ENCODE data around the gene EMILIN1. TPM values are rescaled to one million over a fixed set of nuclear protein-coding genes. Genes with fewer than 3 reads are reported as not detected.
A peak's percentile ranks its signal among the peaks of the same experiment; 100 is the strongest.

EMILIN1 gene
- total RNA-seq, 2 experiments from 2014 or later = 0.61 to 0.63 TPM

- POLR2A ChIA-PET = interaction anchor here (0.8 to 3.6 kb wide), 20 partner anchors 10 to 293 kb away, joined by 3 to 26 read pairs (median 4); partner anchors contain the start of genes EMILIN1, OST4 and TMEM214
- ATAC-seq = peak; percentile 73
- Mint-ChIP-seq H3K27ac (peak overlapping the region; percentile 99), H3K27me3 (peaks cover 6% of the 10 kb centered on the region), H3K4me1 (ENCODE audit: low read depth) (peaks cover 20% of the 10 kb centered on the region), H3K4me3 (peak overlapping the region; percentile 90), H3K9me3 (no peaks in the 10 kb centered on the region), H3K36me3 (ENCODE audit: low read depth) (peaks cover 8% of the 10 kb centered on the region)
- intact Hi-C loops (cut with micrococcal nuclease) = no loop called here
- DNase-seq = peak; percentile 96
- CTCF ChIA-PET = interaction anchor here (0.9 to 4.3 kb wide), 13 partner anchors 11 to 141 kb away, joined by 3 to 32 read pairs (median 6); partner anchors contain the start of genes KHK and OST4
- TF ChIP-seq, protein P1, sequence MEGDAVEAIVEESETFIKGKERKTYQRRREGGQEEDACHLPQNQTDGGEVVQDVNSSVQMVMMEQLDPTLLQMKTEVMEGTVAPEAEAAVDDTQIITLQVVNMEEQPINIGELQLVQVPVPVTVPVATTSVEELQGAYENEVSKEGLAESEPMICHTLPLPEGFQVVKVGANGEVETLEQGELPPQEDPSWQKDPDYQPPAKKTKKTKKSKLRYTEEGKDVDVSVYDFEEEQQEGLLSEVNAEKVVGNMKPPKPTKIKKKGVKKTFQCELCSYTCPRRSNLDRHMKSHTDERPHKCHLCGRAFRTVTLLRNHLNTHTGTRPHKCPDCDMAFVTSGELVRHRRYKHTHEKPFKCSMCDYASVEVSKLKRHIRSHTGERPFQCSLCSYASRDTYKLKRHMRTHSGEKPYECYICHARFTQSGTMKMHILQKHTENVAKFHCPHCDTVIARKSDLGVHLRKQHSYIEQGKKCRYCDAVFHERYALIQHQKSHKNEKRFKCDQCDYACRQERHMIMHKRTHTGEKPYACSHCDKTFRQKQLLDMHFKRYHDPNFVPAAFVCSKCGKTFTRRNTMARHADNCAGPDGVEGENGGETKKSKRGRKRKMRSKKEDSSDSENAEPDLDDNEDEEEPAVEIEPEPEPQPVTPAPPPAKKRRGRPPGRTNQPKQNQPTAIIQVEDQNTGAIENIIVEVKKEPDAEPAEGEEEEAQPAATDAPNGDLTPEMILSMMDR (IDR thresholded peaks at IDR 0.05) = peak; percentile 51
These were observed 28.0 kb upstream of the EMILIN1 start for GRCh38 chr2:27050281-27050995.

DNA sequence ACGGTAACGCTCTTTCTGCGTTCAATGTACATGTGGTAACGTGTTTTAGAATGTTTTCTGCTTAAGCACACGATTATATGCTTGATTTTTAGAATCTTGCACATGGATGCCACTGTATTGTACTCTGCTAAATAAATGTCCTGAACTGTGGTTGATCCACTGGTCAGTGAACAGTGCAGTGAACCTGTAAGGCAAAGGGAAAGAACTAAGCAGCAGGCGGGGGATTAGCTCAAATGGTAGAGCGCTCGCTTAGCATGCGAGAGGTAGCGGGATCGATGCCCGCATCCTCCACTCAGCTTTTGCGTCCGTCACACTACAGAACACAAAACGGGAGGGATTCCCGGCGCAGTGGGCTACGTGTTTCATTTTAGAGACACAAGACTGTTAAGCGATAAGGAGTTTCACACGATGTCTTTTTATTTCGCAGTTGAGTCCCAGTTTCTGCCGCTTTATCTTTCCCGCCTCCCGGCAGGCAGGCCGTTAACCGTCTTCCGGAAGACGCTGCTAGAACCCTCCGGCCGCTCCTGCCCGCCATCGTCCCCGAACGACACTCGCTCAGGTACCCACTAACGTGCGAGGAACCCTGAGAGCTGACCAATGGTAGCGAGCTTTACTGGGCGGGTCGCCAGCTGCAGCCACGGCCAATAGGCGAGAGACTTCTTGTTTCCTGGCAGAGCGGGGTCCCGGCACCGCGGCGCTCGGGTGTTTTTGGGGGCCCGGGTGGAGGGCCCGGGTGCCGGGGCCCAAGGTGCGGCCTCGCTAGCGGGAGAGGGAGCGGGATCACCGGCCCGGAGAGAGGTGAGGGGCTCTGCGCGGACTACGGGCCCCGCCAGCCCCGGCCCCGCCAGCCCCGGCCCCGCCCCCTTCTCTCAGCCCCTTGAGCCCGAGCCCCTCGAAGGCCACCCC, 27.2 kb upstream of the EMILIN1 start, which contains the start of gene AGBL5:
AGBL5 (plus strand) TSS at position 673 of the 906 bp plus-strand sequence. CDS start 1,291 bp downstream, outside the sequence.
- peak; percentile 72 for ATAC-seq
- Mint-ChIP-seq H3K4me3 (peak within 1 kb of the TSS; percentile 90), H3K4me1 (ENCODE audit: low read depth) (peaks cover 20% of the 10 kb centered on the region), H3K9me3 (no peaks in the 10 kb centered on the region), H3K27me3 (peaks cover 6% of the 10 kb centered on the region), H3K27ac (peak within 1 kb of the TSS; percentile 99), H3K36me3 (ENCODE audit: low read depth) (peaks cover 8% of the 10 kb centered on the region)
- intact Hi-C loops (cut with micrococcal nuclease) = no loop called here
- TF ChIP-seq, protein P1 (IDR thresholded peaks at IDR 0.05) = no peak
- peak; percentile 97 for DNase-seq
- CTCF ChIA-PET = interaction anchor here (0.9 to 4.3 kb wide), 14 partner anchors 10 to 140 kb away, joined by 3 to 32 read pairs (median 6); partner anchors contain the start of genes KHK and OST4
- POLR2A ChIA-PET = interaction anchor here (0.6 to 3.6 kb wide), 19 partner anchors 11 to 303 kb away, joined by 3 to 26 read pairs (median 4); partner anchors contain the start of genes EMILIN1 and TMEM214

DNA sequence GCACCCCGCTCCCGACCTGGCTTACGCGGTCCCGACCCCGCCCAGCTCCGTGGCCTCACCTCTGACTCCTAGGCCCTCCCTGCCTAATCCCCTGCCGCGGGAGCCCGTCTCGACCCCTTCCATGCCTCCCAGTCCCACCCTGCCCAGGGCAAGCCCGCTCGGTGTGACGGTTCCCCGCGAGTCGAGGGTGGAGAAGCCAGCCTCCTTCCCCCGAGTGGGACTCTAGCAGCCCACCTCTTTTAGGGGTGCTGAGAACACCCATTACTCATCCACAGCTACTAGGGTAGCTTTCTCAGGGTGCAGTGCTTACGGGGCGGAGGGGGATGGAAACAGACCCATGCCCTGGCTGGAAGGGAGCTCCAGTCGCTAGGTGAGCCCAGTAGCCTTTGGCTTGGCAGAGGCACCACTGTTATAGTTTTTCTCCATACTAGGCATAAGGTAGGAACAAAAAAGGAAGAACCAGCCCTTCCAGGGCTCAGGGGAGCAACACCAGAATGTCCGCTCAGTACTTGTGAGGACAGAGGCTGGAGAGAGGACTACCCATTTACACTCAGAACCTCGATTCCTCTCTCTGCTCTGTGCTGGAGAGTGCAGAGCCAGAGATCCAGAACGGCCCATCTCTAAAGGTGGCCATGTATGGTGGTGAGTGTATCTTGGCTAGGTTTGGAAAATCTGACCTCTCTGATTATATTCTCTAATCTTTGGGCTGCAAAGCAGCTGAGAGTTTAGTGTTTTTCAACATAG, 26.3 kb upstream of the EMILIN1 start:
- Mint-ChIP-seq H3K9me3 (no peaks in the 10 kb centered on the region), H3K27me3 (peaks cover 6% of the 10 kb centered on the region), H3K36me3 (ENCODE audit: low read depth) (peaks cover 9% of the 10 kb centered on the region), H3K4me1 (ENCODE audit: low read depth) (peaks cover 20% of the 10 kb centered on the region), H3K4me3 (peak overlapping the region; percentile 90), H3K27ac (peak overlapping the region; percentile 70)
- ATAC-seq (no peak), DNase-seq (peak; percentile 18)
- intact Hi-C loops (cut with micrococcal nuclease) = no loop called here
- TF ChIP-seq, protein P1 (IDR thresholded peaks at IDR 0.05) = no peak
- ChIA-PET CTCF (interaction anchor here (0.9 to 4.3 kb wide), 10 partner anchors 9 to 206 kb away, joined by 3 to 32 read pairs (median 6); partner anchors contain the start of genes KHK and OST4), POLR2A (interaction anchor here (1.3 to 3.6 kb wide), 9 partner anchors 10 to 138 kb away, joined by 3 to 26 read pairs (median 8); partner anchors contain the start of genes OST4 and TMEM214)

GRCh38 chr2:27053321-27053720, 25.1 kb upstream of the EMILIN1 start:
- no peak overlapping the region for H3K4me3 Mint-ChIP-seq
- ChIA-PET POLR2A (interaction anchor here (1.1 to 2.3 kb wide), 7 partner anchors 9 to 32 kb away, joined by 3 to 8 read pairs (median 4); partner anchors contain the start of gene OST4), CTCF (interaction anchor here (1.9 to 4.3 kb wide), 3 partner anchors 10 to 207 kb away, joined by 4 to 32 read pairs (median 5); partner anchors contain the start of gene OST4)
- TF ChIP-seq, protein P1 (IDR thresholded peaks at IDR 0.05) = no peak
- DNase-seq = no peak
- H3K27ac Mint-ChIP-seq = no peak overlapping the region
- peaks cover 6% of the 10 kb centered on the region for H3K27me3 Mint-ChIP-seq
- no peaks in the 10 kb centered on the region for H3K9me3 Mint-ChIP-seq
- ATAC-seq = no peak
- peaks cover 16% of the 10 kb centered on the region for H3K4me1 Mint-ChIP-seq (ENCODE audit: low read depth)
- intact Hi-C loops (cut with micrococcal nuclease) = no loop called here
- peaks cover 11% of the 10 kb centered on the region for H3K36me3 Mint-ChIP-seq (ENCODE audit: low read depth)

Data from activated CD8-positive, alpha-beta T cell treated with anti-CD3 and anti-CD28 coated beads for 36 hours (primary cell).